Measurements from ENCODE around the gene SENP5.
A peak's percentile ranks its signal among the peaks of the same experiment; 100 is the strongest.

The SENP5 gene

GRCh38 chr3:196889844-196890708 is 22.4 kb downstream of the SENP5 start:
- DNase-seq: no peak

GRCh38 chr3:196894557-196895295 is 27.0 kb downstream of the SENP5 start:
- no peak for DNase-seq

GRCh38 chr3:196896229-196896628 is 28.5 kb downstream of the SENP5 start:
- no peak for DNase-seq

GRCh38 chr3:196901768-196902167 is 34.0 kb downstream of the SENP5 start:
- DNase-seq: no peak

GRCh38 chr3:196902296-196902695 is 34.6 kb downstream of the SENP5 start:
- no peak for DNase-seq

DNA sequence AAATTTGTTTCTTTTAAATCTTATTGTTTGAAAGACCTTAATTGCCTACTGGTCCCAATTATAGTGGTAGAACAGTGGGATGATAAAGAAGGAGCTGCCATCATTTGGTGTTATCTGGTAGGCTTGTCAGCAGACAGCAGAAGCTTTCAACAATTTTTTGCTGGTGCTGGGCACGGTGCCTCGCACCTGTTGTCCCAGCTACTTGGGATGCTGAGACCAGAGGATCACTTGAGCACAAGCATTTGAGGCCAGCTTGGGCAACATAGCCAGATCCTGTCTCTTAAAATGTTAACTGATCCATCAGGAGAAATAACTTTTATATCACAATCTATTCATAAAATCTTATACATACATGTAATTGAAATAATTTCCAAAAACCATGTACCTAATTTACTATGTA is 36.0 kb downstream of the SENP5 start:
- DNase-seq: no peak

GRCh38 chr3:196914866-196915265 is 47.1 kb downstream of the SENP5 start:
- no peak for DNase-seq

DNA sequence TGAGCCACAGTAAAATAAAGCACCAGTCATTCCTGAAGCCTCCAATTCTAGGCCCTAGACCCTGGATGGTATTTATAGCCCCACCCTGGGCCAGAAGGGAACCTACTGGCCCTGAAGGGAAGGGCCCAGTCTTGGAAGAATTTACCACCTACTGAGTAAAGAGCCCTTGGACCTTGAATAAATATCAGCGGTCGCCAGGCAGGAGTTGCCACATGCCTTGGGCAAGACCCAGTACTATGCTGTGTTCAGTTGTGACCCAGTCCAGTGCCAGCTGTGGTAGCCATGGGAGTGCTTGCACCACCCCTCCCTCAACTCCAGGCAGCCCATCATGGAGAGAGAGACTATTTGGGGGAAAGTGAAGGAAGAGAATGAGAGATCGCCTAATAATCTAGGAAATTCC is 47.7 kb downstream of the SENP5 start:
- DNase-seq: no peak

DNA sequence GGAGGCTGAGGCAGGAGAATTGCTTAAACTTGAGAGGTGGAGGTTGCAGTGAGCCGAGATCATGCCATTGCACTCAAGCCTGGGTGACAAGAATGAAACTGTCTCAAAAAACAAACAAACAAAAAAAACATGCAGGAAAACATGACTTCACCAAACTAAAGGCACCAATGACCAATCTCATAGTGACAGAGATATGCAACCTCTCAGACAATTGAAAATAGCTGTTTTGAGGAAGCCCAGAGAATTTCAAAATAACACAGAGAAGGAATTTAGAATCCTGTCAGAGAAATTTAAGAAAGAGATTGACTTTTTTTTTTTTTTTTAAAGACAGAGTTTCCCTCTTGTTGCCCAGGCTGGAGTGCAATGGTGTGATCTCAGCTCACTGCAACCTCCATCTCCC is 48.5 kb downstream of the SENP5 start:
- no peak for DNase-seq

DNA sequence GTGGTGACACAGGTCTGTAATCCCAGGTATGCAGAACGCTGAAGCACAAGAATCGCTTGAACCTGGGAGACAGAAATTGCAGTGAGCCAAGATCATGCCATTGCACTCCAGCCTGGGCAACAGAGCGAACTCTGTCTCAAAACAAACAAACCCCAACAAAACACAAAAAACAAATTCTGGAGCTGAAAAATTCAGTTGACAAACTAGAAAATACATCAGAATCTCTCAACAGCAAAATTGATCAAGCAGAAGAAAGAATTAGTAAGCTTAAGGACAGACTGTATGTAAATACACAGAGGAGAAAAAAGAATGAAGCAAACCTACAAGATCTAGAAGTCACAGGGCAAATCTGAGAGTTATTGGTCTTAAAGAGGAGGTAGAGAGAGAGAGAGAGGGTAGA is 49.3 kb downstream of the SENP5 start:
- no peak for DNase-seq

DNA sequence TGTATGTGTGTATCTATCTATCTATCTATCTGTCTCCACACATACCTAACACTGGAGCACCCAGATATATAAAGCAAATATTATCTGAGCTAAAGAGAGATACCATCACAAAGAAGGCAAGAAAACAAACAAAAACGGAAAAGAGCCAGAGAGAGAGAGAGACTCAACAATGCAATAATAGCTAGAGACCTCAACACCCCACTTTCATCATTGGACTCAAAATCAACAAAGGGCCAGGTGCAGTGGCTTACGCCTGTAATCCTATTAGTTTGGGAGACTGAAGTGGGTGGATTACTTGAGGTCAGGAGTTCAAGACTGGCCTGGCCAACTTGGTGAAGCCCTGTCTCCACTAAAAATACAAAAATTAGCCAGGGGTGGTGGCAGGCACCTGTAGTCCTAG is 51.2 kb downstream of the SENP5 start:
- no peak for DNase-seq

GRCh38 chr3:196920733-196921132 is 53.0 kb downstream of the SENP5 start:
- no peak for DNase-seq

- DNase-seq: no peak
Measured at GRCh38 chr3:196927571-196928453, 60.1 kb downstream of the SENP5 start.

- DNase-seq: no peak
Measured at GRCh38 chr3:196931157-196931556, 63.4 kb downstream of the SENP5 start.

- DNase-seq: no peak
Measured at GRCh38 chr3:196931828-196932587, 64.3 kb downstream of the SENP5 start.

GRCh38 chr3:196932600-196932999 is 64.9 kb downstream of the SENP5 start:
- no peak for DNase-seq

DNA sequence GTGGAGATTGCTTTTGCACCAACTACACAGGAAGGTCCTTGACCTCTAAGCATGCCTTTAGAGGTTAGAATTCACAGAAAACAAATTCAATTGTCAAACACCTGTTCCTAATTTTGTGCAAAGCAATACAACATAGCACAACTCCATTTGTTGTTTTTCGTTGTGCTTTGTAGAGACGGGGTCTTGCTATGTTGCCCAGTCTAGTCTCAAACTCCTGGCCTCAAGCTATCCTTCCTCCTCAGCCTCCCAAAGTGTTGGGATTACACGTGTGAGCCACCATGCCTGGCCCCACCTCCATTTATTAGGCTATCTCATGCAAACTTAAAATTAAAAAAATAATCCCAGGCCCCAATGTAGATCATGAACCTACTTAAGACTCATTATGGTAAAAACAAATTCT is 68.6 kb downstream of the SENP5 start:
- no peak for DNase-seq

DNA sequence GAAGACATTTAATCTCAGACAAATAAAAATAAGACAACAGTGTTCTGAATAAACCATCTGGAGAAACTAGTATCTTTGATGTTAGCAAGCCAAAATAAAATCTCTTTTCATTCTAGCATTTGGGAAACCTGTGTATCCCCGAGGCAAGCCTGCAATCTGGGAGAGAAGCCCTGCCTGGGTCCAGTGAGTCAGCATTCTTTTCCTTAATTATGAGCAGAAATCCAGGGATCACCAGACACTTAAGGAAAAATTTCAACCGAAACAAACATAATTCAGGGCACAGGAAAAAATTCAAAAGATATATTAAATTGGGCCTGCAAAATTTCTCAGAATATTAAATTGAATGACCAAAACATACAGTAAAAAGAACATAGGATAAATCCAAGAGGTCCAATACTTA is 70.4 kb downstream of the SENP5 start:
- DNase-seq: no peak

DNA sequence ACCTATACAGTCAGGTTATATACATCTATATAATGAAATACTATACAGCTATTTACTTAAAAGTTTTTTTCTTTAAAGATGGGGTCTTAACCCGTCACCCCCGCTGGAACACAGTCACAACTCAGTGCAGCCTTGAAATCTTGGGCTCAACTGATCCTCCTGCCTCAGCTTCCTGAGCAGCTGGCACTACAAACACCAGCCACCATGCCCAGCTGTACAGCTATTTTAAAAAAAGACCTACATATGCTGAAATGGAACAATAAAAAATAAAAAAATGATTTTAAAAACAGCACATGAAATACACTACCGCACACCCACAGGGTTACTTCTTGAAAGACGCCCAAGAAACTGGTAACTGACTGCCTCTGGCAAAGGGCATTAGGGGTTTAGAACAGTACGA is 70.9 kb downstream of the SENP5 start:
- no peak for DNase-seq

GRCh38 chr3:196941729-196942225 is 74.1 kb downstream of the SENP5 start:
- DNase-seq: peak; percentile 72

DNA sequence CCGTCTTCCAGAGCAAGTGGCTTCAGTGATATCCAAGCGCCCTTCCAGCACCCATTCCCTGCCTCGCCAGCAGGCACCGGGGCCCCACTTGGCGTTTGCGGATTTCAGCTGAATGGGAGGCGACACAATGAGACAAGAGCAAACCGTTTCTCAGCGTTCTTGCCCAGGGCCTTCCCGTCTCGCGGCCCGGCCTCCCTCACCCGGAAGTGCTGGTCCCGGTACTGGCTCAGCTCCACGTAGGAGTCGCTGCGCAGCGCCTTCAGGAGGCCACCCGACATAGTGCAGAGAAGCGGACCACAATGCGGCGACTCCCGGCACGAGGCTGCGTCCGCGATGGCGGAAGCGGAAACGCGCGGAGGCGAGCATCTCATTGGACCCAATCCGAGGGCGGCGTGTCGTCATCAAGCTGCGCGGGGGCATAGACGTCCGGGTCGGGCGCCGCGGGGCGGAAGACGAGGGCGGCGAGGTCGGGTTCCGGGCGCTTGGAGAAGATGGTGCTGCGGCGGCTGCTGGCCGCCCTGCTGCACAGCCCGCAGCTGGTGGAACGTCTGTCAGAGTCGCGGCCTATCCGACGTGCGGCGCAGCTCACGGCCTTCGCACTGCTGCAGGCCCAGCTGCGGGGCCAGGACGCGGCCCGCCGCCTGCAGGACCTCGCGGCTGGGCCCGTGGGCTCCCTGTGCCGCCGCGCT is 74.7 kb downstream of the SENP5 start, which contains the start of gene NCBP2:
Gene NCBP2, minus strand, starts transcription at position 303 of the 689 bp plus-strand sequence. Its CDS starts 25 bp downstream, at position 278.
- DNase-seq: peak; percentile 100

- no peak for DNase-seq
Measured at GRCh38 chr3:196942915-196943277, 75.2 kb downstream of the SENP5 start.
